Chondrocyte (in vitro differentiated cells): Measurements from ENCODE around the gene ATL2. TPM values are rescaled to one million over a fixed set of nuclear protein-coding genes. Genes with fewer than 3 reads are reported as not detected.
"Not testable (repeated sequence)": the region's sequence is repeated elsewhere in the genome, so short reads cannot be mapped to it uniquely, and the experiment has no call there.

Experiments used
- DNase-seq: peaks from one replicate; pipeline ENCODE4 v3.0.0; 2021; ENCODE audit warnings: mixed read lengths, low spot score
- H3K27ac Mint-ChIP-seq: one replicate; pipeline ENCODE4 v1.8.0; 2021; ENCODE audit warnings: mild to moderate bottlenecking, moderate library complexity, mixed read lengths; ENCODE audit not compliant: unreplicated experiment
- H3K27me3 Mint-ChIP-seq: 2 replicates; pipeline ENCODE4 v1.8.0; 2021; ENCODE audit warnings: low read depth, mixed read lengths
- H3K36me3 Mint-ChIP-seq: 2 replicates; pipeline ENCODE4 v1.8.0; 2021; ENCODE audit warnings: low read depth, mixed read lengths
- H3K4me1 Mint-ChIP-seq: 2 replicates; pipeline ENCODE4 v1.8.0; 2021; ENCODE audit warnings: low read depth, mild to moderate bottlenecking, mixed read lengths
- H3K4me3 Mint-ChIP-seq: one replicate; pipeline ENCODE4 v1.8.0; 2021; ENCODE audit warnings: mild to moderate bottlenecking, moderate library complexity, mixed read lengths; ENCODE audit not compliant: unreplicated experiment
- H3K9me3 Mint-ChIP-seq: 2 replicates; pipeline ENCODE4 v1.8.0; 2021; ENCODE audit warnings: low read depth, mixed read lengths
- CTCF ChIP-seq: fragments of 200-600 bp; sonication (generic); IDR thresholded peaks from 2 replicates; pipeline ENCODE4 v1.5.0; 2021; ENCODE audit warnings: antibody characterized with exemption, mild to moderate bottlenecking, moderate library complexity
- total RNA-seq: library from RNA; stranded (reverse); gene quantifications from 3 replicates; pipeline ENCODE4 v1.2.1, GENCODE V29; 2021

ATL2 gene
- total RNA-seq, 1 donor from 2014 or later, result 34.1 TPM

GRCh38 chr2:38260972-38261371, 116.1 kb downstream of the ATL2 start:
- no peaks in the 10 kb centered on the region for H3K9me3 Mint-ChIP-seq
- DNase-seq, result no peak

GRCh38 chr2:38260469-38260868, 116.6 kb downstream of the ATL2 start:
- DNase-seq, result no peak
- TF ChIP-seq CTCF, result no peak
- H3K4me1 Mint-ChIP-seq, result peaks cover 13% of the 10 kb centered on the region
- H3K4me3 Mint-ChIP-seq, result no peak overlapping the region
- H3K36me3 Mint-ChIP-seq, result no peaks in the 10 kb centered on the region
- no peak overlapping the region for H3K27ac Mint-ChIP-seq
- H3K27me3 Mint-ChIP-seq, result no peaks in the 10 kb centered on the region
- no peaks in the 10 kb centered on the region for H3K9me3 Mint-ChIP-seq

More at GRCh38 chr2:38260972-38261371, 116.1 kb downstream of the ATL2 start:
- Mint-ChIP-seq H3K36me3 (no peaks in the 10 kb centered on the region), H3K4me3 (no peak overlapping the region), H3K27ac (no peak overlapping the region), H3K4me1 (peaks cover 17% of the 10 kb centered on the region), H3K27me3 (no peaks in the 10 kb centered on the region)
- no peak for TF ChIP-seq CTCF

GRCh38 chr2:38259311-38259710, 117.8 kb downstream of the ATL2 start:
- Mint-ChIP-seq H3K4me1 (peaks cover 6% of the 10 kb centered on the region), H3K36me3 (no peaks in the 10 kb centered on the region), H3K27me3 (no peaks in the 10 kb centered on the region), H3K9me3 (no peaks in the 10 kb centered on the region), H3K27ac (no peak overlapping the region), H3K4me3 (no peak overlapping the region)
- TF ChIP-seq CTCF, result no peak
- DNase-seq, result no peak

- H3K4me3 Mint-ChIP-seq, DNase-seq, H3K27me3 Mint-ChIP-seq, H3K4me1 Mint-ChIP-seq, H3K9me3 Mint-ChIP-seq, H3K36me3 Mint-ChIP-seq, H3K27ac Mint-ChIP-seq: not testable (repeated sequence)
Observed at GRCh38 chr2:38257680-38258079, 119.4 kb downstream of the ATL2 start.

DNA sequence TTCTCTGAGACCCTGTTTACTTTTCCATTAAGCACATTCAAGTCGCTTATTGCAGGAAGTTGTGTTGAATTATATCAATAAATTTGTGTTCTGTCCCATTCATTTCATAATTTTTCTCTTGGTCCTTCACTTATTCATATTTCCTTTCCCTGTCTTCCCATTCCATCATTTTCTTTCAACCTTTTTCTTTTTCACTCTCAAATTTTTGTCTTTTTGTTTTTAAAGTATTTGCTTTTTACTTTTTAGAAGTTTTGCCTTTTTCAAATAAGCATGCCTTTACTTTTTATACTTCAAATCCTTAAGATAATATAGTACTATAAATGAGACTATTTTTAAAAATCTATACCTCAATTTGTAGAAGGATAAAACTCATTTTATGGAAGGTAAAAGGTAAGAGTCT, 120.5 kb downstream of the ATL2 start:
- Mint-ChIP-seq H3K27me3 (no peaks in the 10 kb centered on the region), H3K27ac (no peak overlapping the region), H3K4me1 (peaks cover 5% of the 10 kb centered on the region), H3K9me3 (no peaks in the 10 kb centered on the region), H3K4me3 (no peak overlapping the region), H3K36me3 (no peaks in the 10 kb centered on the region)
- no peak for TF ChIP-seq CTCF
- DNase-seq, result no peak

DNA sequence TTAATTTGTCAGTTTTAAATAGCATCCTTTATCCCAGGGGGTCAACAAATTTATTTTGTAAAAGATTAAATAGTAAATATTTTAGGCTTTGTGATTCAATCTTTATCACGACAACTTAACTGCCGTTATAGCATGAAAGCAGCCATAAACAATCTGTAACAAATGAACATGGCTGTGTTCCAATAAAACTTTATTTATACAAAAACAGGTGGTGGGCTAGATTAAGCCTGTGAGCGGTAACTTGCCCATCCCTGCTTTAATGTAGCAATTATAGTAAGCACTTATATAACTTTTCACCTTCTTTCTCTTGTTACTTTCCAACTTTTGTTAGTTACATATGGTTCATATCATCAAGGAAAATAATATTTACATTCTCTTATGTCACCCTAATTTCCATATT, 121.9 kb downstream of the ATL2 start:
- TF ChIP-seq CTCF, result no peak
- H3K27ac Mint-ChIP-seq, result no peak overlapping the region
- DNase-seq, result no peak
- no peak overlapping the region for H3K4me3 Mint-ChIP-seq
- H3K27me3 Mint-ChIP-seq, result no peaks in the 10 kb centered on the region
- H3K36me3 Mint-ChIP-seq, result no peaks in the 10 kb centered on the region
- H3K9me3 Mint-ChIP-seq, result no peaks in the 10 kb centered on the region
- H3K4me1 Mint-ChIP-seq, result no peaks in the 10 kb centered on the region
